HEK293T (cell line): ENCODE measurements around the gene TGFBR3.

Source experiments
- BHLHE40 ChIP-seq: fragments of 450-650 bp; IDR thresholded peaks from 2 replicates; pipeline ENCODE4 v1.6.1; 2016; ENCODE audit warnings: mild to moderate bottlenecking, moderate library complexity, borderline replicate concordance
- CTBP1 ChIP-seq: fragments of 450-650 bp; IDR thresholded peaks from 2 replicates; pipeline ENCODE4 v1.6.1; 2016; ENCODE audit warnings: borderline replicate concordance
- ELF4 ChIP-seq: fragments of 450-650 bp; IDR thresholded peaks from 2 replicates; pipeline ENCODE4 v1.6.1; 2017; ENCODE audit warnings: antibody characterized with exemption
- FOXA1 ChIP-seq: fragments of 450-650 bp; IDR thresholded peaks from 2 replicates; pipeline ENCODE4 v1.6.1; 2016; ENCODE audit warnings: mild to moderate bottlenecking
- FOXM1 ChIP-seq: fragments of 450-650 bp; IDR thresholded peaks from 2 replicates; pipeline ENCODE4 v1.6.1; 2017; ENCODE audit warnings: mild to moderate bottlenecking, borderline replicate concordance
- NFRKB ChIP-seq: fragments of 450-650 bp; IDR thresholded peaks from 2 replicates; pipeline ENCODE4 v1.6.1; 2016; ENCODE audit warnings: mild to moderate bottlenecking, moderate library complexity

- TF ChIP-seq FOXA1, result no peak
- no peak for TF ChIP-seq NFRKB
- TF ChIP-seq FOXM1, result no peak
- TF ChIP-seq BHLHE40, result no peak
- TF ChIP-seq CTBP1, result no peak
- no peak for TF ChIP-seq ELF4
Measured at GRCh38 chr1:91630803-91631202, 255.1 kb downstream of the TGFBR3 start.
